ENCODE results near the gene TADA3.
A peak's percentile ranks its signal among the peaks of the same experiment; 100 is the strongest.

The TADA3 gene, protein sequence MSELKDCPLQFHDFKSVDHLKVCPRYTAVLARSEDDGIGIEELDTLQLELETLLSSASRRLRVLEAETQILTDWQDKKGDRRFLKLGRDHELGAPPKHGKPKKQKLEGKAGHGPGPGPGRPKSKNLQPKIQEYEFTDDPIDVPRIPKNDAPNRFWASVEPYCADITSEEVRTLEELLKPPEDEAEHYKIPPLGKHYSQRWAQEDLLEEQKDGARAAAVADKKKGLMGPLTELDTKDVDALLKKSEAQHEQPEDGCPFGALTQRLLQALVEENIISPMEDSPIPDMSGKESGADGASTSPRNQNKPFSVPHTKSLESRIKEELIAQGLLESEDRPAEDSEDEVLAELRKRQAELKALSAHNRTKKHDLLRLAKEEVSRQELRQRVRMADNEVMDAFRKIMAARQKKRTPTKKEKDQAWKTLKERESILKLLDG

DNA sequence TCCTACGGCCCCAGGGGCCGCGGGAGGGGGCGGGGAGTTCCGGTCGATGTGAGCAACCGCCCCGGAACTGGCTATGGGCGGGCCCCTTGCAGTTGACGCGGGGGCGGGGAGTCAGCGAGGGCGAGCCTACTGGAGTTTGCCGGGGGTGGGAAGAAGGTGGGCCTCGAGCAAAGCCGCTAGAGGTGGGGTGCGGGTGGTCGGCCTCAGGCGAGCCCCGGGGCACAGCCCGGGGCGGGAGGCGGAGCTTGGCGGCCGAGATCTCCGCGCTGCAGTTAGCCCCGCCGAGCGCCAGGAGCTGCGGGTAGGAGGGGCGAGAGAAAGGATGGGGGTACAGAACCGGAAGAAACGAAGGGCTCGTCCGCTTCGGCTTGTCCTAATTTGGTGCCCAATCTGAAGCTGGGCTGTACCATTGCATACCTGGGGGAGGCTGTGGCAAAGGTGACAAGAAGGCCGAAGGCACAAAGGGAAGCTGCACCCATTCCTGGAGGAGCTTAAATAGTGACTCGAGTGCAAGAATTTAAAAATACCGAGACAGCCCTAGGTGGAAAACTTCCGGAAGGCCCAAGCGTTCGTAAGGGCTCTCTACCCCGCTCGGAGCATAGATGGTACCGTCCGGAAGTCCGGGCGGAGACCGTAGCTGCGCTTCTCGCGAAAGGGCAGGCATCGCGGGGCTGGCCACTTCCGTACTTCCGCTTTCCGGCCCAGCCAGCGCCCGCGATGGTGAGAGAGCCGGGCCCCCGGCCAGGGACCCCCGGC lies at the start of gene TADA3, which contains the start of gene ARPC4:
TADA3 (minus strand) TSS at position 69 of the 756 bp plus-strand sequence. CDS start 1,007 bp downstream, outside the sequence.
ARPC4 (plus strand) TSS at position 678 of the 756 bp plus-strand sequence; CDS start at position 718, 40 bp downstream.
- Histone ChIP-seq H3K27ac (peak within 1 kb of the TSS; percentile 99), H3K36me3 (peaks cover 56% of the 10 kb centered on the region)
- TF ChIP-seq, protein P1, sequence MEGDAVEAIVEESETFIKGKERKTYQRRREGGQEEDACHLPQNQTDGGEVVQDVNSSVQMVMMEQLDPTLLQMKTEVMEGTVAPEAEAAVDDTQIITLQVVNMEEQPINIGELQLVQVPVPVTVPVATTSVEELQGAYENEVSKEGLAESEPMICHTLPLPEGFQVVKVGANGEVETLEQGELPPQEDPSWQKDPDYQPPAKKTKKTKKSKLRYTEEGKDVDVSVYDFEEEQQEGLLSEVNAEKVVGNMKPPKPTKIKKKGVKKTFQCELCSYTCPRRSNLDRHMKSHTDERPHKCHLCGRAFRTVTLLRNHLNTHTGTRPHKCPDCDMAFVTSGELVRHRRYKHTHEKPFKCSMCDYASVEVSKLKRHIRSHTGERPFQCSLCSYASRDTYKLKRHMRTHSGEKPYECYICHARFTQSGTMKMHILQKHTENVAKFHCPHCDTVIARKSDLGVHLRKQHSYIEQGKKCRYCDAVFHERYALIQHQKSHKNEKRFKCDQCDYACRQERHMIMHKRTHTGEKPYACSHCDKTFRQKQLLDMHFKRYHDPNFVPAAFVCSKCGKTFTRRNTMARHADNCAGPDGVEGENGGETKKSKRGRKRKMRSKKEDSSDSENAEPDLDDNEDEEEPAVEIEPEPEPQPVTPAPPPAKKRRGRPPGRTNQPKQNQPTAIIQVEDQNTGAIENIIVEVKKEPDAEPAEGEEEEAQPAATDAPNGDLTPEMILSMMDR (IDR thresholded peaks at IDR 0.05), result peak; percentile 65

GRCh38 chr3:9841015-9841414 lies 48.7 kb upstream of the TADA3 start:
- Histone ChIP-seq H3K4me1 (ENCODE audit: control insufficient read depth in 1 of 2, insufficient read depth in 1 of 2, low read depth in 1 of 2, low read length in 1 of 2) (peaks cover 26 to 27% of the 10 kb centered on the region in 2 experiments), H3K4me3 (ENCODE audit: low read depth in 1 of 2, low read length in 1 of 2) (no peak overlapping the region), H3K27me3 (no peaks in the 10 kb centered on the region), H3K36me3 (peaks cover 28% of the 10 kb centered on the region), H3K9me3 (no peaks in the 10 kb centered on the region), H3K27ac (no peak overlapping the region)
- TF ChIP-seq, protein P1 (IDR thresholded peaks at IDR 0.05), result no peak

More for the DNA sequence above, at the start of gene TADA3, which contains the start of gene ARPC4:
- Histone ChIP-seq H3K9me3 (no peaks in the 10 kb centered on the region), H3K27me3 (no peaks in the 10 kb centered on the region), H3K4me1 (ENCODE audit: control insufficient read depth in 1 of 2, insufficient read depth in 1 of 2, low read depth in 1 of 2, low read length in 1 of 2) (peaks cover 47 to 48% of the 10 kb centered on the region in 2 experiments), H3K4me3 (ENCODE audit: low read depth in 1 of 2, low read length in 1 of 2) (peak within 1 kb of the TSS; percentile 87 to 88)

- Histone ChIP-seq H3K36me3 (peaks cover 48% of the 10 kb centered on the region), H3K4me3 (ENCODE audit: low read depth in 1 of 2, low read length in 1 of 2) (no peak overlapping the region), H3K9me3 (no peaks in the 10 kb centered on the region), H3K27ac (peak overlapping the region; percentile 25), H3K27me3 (no peaks in the 10 kb centered on the region), H3K4me1 (ENCODE audit: control insufficient read depth in 1 of 2, insufficient read depth in 1 of 2, low read depth in 1 of 2, low read length in 1 of 2) (peaks cover 19% of the 10 kb centered on the region in 2 experiments)
- TF ChIP-seq, protein P1 (IDR thresholded peaks at IDR 0.05), result no peak
These were observed 46.6 kb upstream of the TADA3 start for GRCh38 chr3:9838856-9839255.

DNA sequence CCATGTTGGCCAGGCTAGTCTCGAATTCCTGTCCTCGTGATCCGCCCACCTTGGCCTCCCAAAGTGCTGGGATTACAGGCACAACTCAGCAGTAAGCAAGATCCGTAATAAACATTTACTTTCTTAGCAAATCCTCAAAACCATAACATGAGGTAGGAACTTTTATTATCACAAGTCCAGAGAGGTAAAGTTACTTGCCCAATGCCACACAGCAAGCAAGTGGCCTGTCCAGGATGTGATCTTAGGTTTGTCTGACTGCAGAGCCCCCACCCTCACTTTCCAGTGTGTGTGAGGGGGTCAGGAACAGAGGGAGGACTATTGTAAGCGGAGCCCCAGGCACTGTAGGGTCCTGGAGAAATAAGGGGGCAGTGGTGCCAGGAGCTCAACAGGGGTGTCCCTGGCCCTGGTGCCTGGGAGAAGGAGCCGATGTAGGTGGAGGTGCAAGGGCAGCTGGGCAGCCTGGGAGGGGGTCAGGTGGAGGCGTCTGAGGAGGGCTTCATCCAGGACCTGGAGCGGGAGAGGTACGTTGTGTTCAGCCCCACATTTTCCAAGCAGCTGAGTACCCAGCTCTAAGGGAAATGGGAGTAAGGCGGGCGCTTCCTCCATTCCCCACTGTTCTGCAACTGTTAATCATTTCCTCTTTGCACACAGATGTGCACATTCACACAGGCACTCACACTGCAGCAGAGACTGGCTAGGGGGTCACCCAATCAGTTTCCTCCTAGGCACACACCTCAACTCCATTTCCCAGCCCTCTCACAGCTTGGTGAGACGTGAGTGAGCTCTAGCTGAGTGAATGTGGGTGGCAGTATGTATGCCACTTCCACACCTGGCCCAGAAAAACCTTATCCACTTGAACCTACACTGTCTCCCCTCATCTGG lies 45.7 kb upstream of the TADA3 start:
- Histone ChIP-seq H3K4me3 (ENCODE audit: low read depth in 1 of 2, low read length in 1 of 2) (no peak overlapping the region), H3K27ac (peak overlapping the region; percentile 25), H3K27me3 (no peaks in the 10 kb centered on the region), H3K4me1 (ENCODE audit: control insufficient read depth in 1 of 2, insufficient read depth in 1 of 2, low read depth in 1 of 2, low read length in 1 of 2) (peaks cover 12 to 14% of the 10 kb centered on the region in 2 experiments), H3K9me3 (no peaks in the 10 kb centered on the region), H3K36me3 (peaks cover 56% of the 10 kb centered on the region)
- TF ChIP-seq, protein P1 (IDR thresholded peaks at IDR 0.05), result no peak

Data from neutrophil (primary cell).